Right lobe of liver (tissue), 6 donors: Measurements from ENCODE around the gene GNPDA1. TPM values are rescaled to one million over a fixed set of nuclear protein-coding genes. Genes with fewer than 3 reads are reported as not detected.

Experiments used
- ATAC-seq, 4 donors: fragments of 200-7000 bp; cut with Tn5 transposase; one replicate each; pipeline ENCODE4 v1.9.1; 2020; ENCODE audit warnings: mild to moderate bottlenecking in 4 of 4, moderate library complexity in 4 of 4
- DNase-seq, 3 donors: peaks; one replicate each; pipeline ENCODE4 v3.0.0-alpha.2; 2020
- H3K27ac ChIP-seq, 3 donors: fragments of 200-600 bp; one replicate each; pipeline ENCODE4 v1.8.0; 2022
- H3K27me3 ChIP-seq, 2 donors: fragments of 200-600 bp; one replicate each; pipeline ENCODE4 v1.8.0; 2022
- H3K36me3 ChIP-seq, 4 donors: fragments of 200-600 bp; sonication (generic) in 1 of 4; one replicate each; pipeline versions ENCODE4 v1.5.1 to v1.8.0; 2017 to 2022; ENCODE audit warnings: control low read depth in 1 of 4
- H3K4me1 ChIP-seq, 4 donors: fragments of 200-600 bp; sonication (generic) in 1 of 4; one replicate each; pipeline versions ENCODE4 v1.5.1 to v1.8.0; 2017 to 2022; ENCODE audit warnings: control low read depth in 1 of 4
- H3K4me3 ChIP-seq, 3 donors: fragments of 200-600 bp; one replicate each; pipeline ENCODE4 v1.8.0; 2022
- H3K9me3 ChIP-seq, 4 donors: fragments of 200-600 bp; sonication (generic) in 1 of 4; one replicate each; pipeline versions ENCODE4 v1.5.1 to v1.8.0; 2017 to 2022; ENCODE audit warnings: control low read depth in 1 of 4
- POLR2A ChIP-seq: fragments of 450-650 bp; IDR thresholded peaks from one replicate; pipeline ENCODE4 v1.6.1; 2017; ENCODE audit warnings: antibody characterized with exemption, mild to moderate bottlenecking
- WGBS: methylation state at CpG from one replicate; pipeline ENCODE4 v1.1.6; 2018; ENCODE audit warnings: low coverage, low lambda C conversion rate; ENCODE audit not compliant: insufficient coverage; ENCODE audit errors: missing lambda C conversion rate; 5-methylcytosine and 5-hydroxymethylcytosine counted together
- intact Hi-C, 2 donors: fragments of 100-400 bp; cut with DNase I; formaldehyde crosslinking; loops; one replicate each; pipeline versions ENCODE4 v1.11.2 to v1.14.1; 2022
- total RNA-seq, 6 experiments: library from RNA; depleted of rRNA in 2 of 6; stranded (reverse); fragments of >200 nt in 2 of 6; fragmentation: NEBNext Ultra II Directional in 3 of 6; extraction: Animal tissue kit (Norgen Biotek cat#: 25700) in 3 of 6; gene quantifications; one replicate each; pipeline versions ENCODE4 v1.1.0 to v1.2.4, GENCODE V29; 2016 to 2023
- TF ChIP-seq, protein P1 (sequence below), 4 donors: fragments of 200-600 bp in 3 of 4; fragments of 450-650 bp in 1 of 4; IDR thresholded peaks; one replicate each; pipeline versions ENCODE4 v1.5.1 to v1.8.0; 2016 to 2022; ENCODE audit warnings: antibody characterized with exemption in 4 of 4, mild to moderate bottlenecking in 2 of 4
- donor health status: DM: no; HTN: yes; CAD: no.
- donor health status: DM: no; HTN: no; CAD: no.
- donor health status: DM: no; HTN: no; CAD: no.
- donor health status: DM: no; HTN: yes; CAD: no.
- donor health status: DM: no; HTN: yes; CAD: no.

GNPDA1 gene
- total RNA-seq, 6 experiments from 2014 or later = 6.3 to 22.1 (median 14.9) TPM

DNA sequence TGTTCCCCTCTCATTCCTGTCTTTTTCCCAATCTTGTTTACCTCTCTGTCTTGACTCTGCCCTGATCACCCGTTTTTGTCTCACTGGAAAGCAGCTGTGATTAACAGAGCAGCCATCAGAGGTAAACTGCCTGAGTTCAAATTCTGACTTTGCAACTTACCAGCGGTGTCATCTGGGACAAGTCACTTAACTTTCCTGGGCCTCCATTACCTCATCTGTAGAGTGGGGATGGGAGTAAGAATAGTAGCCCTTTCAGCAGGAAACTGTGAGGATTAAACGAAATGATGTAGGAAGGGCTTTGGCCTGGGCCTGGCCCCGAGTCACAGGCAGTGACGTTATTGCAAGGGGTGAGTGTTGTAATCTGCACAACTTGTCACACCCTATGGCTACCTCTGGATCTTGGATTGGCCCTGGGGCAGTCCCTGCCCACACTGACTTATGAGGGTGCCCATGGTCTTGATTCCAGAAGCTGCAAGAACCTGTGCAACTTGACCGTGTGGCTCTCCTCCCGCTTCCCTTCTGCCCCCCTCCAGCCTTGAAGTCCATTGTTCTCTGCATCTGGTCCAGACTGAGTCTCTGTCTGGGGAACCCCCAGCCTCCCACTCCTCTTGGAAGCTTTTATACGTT is 54.2 kb downstream of the GNPDA1 start:
- Histone ChIP-seq H3K27me3 (no peaks in the 10 kb centered on the region), H3K36me3 (no peaks in the 10 kb centered on the region), H3K9me3 (no peaks in the 10 kb centered on the region), H3K4me3 (no peak overlapping the region), H3K4me1 (peaks cover 0 to 3% (median 0%) of the 10 kb centered on the region in 4 donors), H3K27ac (no peak overlapping the region)
- intact Hi-C loops = loop anchor here (5.0 kb wide), 2 partner anchors 76 to 261 kb away; no protein-coding TSS in a partner anchor
- ATAC-seq = peak in 3 of 4 donors; percentile 5 to 27 (median 9)
- no peak for DNase-seq
- WGBS = 34% methylated on average over 5 of the region's 8 CpGs
- no peak for TF ChIP-seq POLR2A
- TF ChIP-seq, protein P1, sequence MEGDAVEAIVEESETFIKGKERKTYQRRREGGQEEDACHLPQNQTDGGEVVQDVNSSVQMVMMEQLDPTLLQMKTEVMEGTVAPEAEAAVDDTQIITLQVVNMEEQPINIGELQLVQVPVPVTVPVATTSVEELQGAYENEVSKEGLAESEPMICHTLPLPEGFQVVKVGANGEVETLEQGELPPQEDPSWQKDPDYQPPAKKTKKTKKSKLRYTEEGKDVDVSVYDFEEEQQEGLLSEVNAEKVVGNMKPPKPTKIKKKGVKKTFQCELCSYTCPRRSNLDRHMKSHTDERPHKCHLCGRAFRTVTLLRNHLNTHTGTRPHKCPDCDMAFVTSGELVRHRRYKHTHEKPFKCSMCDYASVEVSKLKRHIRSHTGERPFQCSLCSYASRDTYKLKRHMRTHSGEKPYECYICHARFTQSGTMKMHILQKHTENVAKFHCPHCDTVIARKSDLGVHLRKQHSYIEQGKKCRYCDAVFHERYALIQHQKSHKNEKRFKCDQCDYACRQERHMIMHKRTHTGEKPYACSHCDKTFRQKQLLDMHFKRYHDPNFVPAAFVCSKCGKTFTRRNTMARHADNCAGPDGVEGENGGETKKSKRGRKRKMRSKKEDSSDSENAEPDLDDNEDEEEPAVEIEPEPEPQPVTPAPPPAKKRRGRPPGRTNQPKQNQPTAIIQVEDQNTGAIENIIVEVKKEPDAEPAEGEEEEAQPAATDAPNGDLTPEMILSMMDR (IDR thresholded peaks at IDR 0.05) = no peak

DNA sequence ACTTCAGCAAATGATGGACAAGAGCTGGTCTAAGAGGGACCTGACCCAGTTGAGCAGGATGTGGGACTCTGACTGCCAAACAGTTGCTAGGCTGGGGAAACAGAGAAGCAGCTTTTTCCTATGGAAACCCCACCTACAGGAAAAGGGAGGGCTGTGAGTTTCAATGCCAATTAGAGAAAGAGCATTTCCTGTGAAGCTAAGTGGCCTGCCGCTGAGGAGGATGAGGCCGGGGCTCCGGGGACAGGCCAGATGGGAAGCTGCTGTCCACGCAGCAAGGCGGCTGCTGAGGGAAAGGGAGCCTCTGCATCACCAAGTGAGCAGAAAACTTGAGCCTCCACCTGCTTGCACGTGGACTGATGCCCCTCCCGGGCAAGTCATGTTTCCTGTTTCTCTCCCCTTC is 54.7 kb downstream of the GNPDA1 start, which contains the start of gene PCDH12:
PCDH12 (minus strand) TSS at position 90 of the 400 bp plus-strand sequence. CDS start 351 bp downstream, outside the sequence.
- peak within 1 kb of the TSS; percentile 4 to 33 (median 6) for H3K4me3 ChIP-seq
- ATAC-seq = peak; percentile 52 to 67 (median 58)
- TF ChIP-seq POLR2A = no peak
- TF ChIP-seq, protein P1 (IDR thresholded peaks at IDR 0.05) = no peak
- 18% methylated on average over 2 of the region's 7 CpGs for WGBS
- intact Hi-C loops = loop anchor here (5.0 kb wide), 2 partner anchors 76 to 261 kb away; no protein-coding TSS in a partner anchor
- H3K9me3 ChIP-seq = no peaks in the 10 kb centered on the region
- H3K27ac ChIP-seq = peak within 1 kb of the TSS in 1 of 3 donors; percentile 17
- H3K27me3 ChIP-seq = no peaks in the 10 kb centered on the region
- no peaks in the 10 kb centered on the region for H3K36me3 ChIP-seq
- H3K4me1 ChIP-seq = peaks cover 0 to 3% (median 0%) of the 10 kb centered on the region in 4 donors
- DNase-seq = peak in 1 of 3 donors; percentile 54

DNA sequence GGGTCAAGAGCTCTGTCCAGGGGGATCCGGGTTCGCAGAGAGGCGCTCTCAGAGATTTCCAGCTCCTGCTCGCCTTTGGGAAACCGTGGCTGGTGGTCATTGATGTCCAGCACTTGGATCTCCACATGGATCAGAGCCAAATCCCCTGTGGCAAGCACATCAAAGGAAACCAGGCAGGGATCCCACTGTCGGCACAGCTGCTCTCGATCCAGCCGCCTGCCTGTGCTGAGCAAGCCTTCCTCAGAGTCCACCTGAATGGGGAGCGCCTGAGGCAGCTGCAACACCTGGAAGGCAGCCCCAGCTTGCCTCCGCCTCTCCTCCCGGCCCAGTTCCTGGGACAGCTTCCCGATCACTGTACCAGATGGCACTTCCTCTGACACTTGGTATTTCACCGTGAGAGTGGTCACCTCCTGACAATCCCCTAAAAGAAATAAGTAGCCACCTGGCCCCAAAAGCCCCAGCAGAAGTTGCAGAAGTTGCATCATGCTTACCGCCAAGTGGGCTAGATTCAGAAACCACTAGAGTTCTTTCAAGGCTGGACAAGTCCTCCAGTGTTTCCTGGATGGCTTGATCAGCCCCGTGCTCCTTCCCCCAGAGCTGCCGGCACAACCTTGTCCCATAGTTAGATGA is 55.3 kb downstream of the GNPDA1 start:
- no peak for ATAC-seq
- Histone ChIP-seq H3K27ac (peak overlapping the region in 1 of 3 donors; percentile 17), H3K4me3 (peak overlapping the region; percentile 4 to 33 (median 6)), H3K27me3 (no peaks in the 10 kb centered on the region), H3K4me1 (peaks cover 0 to 3% (median 0%) of the 10 kb centered on the region in 4 donors), H3K36me3 (no peaks in the 10 kb centered on the region), H3K9me3 (no peaks in the 10 kb centered on the region)
- intact Hi-C loops = loop anchor here (5.0 kb wide), 2 partner anchors 75 to 260 kb away; no protein-coding TSS in a partner anchor
- 85% methylated on average over 6 of the region's 16 CpGs for WGBS
- TF ChIP-seq, protein P1 (IDR thresholded peaks at IDR 0.05) = no peak
- no peak for DNase-seq

DNA sequence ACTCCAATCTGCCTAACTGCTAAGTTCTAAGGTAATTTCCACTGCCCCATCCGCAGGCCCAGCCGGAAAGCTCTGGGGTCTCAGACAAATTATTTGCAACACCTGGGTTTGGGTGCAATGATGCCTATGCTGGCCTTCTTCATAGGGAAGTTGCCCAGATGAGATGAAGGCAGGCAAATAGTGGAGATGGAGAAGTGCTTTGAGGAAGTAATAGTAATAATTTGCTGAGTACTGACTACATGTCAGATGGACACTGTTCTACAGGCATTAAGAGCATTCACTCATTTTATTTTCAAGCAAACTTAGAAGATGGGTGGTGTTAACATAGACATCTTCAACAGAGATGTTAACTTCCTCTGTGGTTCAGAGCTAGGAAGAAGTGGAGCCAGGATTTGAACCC is 58.6 kb downstream of the GNPDA1 start:
- Histone ChIP-seq H3K36me3 (no peaks in the 10 kb centered on the region), H3K27me3 (no peaks in the 10 kb centered on the region), H3K27ac (no peak overlapping the region), H3K4me3 (no peak overlapping the region), H3K9me3 (no peaks in the 10 kb centered on the region), H3K4me1 (no peaks in the 10 kb centered on the region)
- no peak for DNase-seq
- intact Hi-C loops = no loop called here
- no peak for TF ChIP-seq POLR2A
- TF ChIP-seq, protein P1 (IDR thresholded peaks at IDR 0.05) = no peak
- ATAC-seq = peak in 2 of 4 donors; percentile 4 to 40
- WGBS = no CpG with 5 or more reads among the region's 2 CpGs
